A549 (cell line): ENCODE data around the gene TSPAN8. TPM values are rescaled to one million over a fixed set of nuclear protein-coding genes. Genes with fewer than 3 reads are reported as not detected.
"Not testable (repeated sequence)": the region's sequence is repeated elsewhere in the genome, so short reads cannot be mapped to it uniquely, and the experiment has no call there.

ENCODE experiments used
- ATAC-seq, 2 experiments: fragments of 200-7000 bp in 1 of 2; fragments of >200 bp in 1 of 2; cut with Nextera tagmentation in 1 of 2; cut with Tn5 transposase in 1 of 2; 3 replicates each; pipeline versions ENCODE4 v1.8.0 to v1.9.1; 2018 to 2020; ENCODE audit warnings: mild to moderate bottlenecking in 1 of 2, moderate library complexity in 1 of 2
- CTCF ChIA-PET: fragments of 300-600 bp; sonication (Branson Sonifier 250); formaldehyde crosslinking; extraction: SDS; loops from one replicate; lab custom pipeline; 2021; ENCODE audit warnings: antibody characterized with exemption, inconsistent platforms; lab: Yijun Ruan, JAX
- POLR2A ChIA-PET: fragments of 350-600 bp; formaldehyde crosslinking; extraction: SDS; loops from one replicate; lab custom pipeline; 2021; ENCODE audit warnings: antibody characterized with exemption, inconsistent platforms; lab: Yijun Ruan, JAX
- DNase-seq, 2 experiments: peaks; one replicate each; pipeline versions ENCODE4 v3.0.0 to v3.0.0-alpha.2; 2011 to 2016; ENCODE audit warnings: low read depth in 1 of 2, low spot score in 1 of 2
- FAIRE-seq: peaks from 2 replicates; lab custom pipeline; 2011; peaks lifted over from hg19 to GRCh38; lab: Jason Lieb, UNC
- H3K27ac ChIP-seq, 2 experiments: fragments of >200 bp; sonication (Bioruptor Twin); formaldehyde crosslinking; 3 replicates each; pipeline ENCODE4 v1.5.1; 2016 to 2017
- H3K4me1 ChIP-seq: fragments of >200 bp; sonication (Bioruptor Twin); formaldehyde crosslinking; 3 replicates; pipeline ENCODE4 v1.6.1; 2016
- H3K4me2 ChIP-seq: fragments of >200 bp; sonication (Bioruptor Twin); formaldehyde crosslinking; 3 replicates; pipeline ENCODE4 v1.6.1; 2016
- H3K4me3 ChIP-seq: fragments of >200 bp; sonication (Bioruptor Twin); formaldehyde crosslinking; 3 replicates; pipeline ENCODE4 v1.5.1; 2016
- H3K9me3 ChIP-seq: fragments of >200 bp; sonication (Bioruptor Twin); formaldehyde crosslinking; 3 replicates; pipeline ENCODE4 v1.6.1; 2016
- BCL3 ChIP-seq: fragments of >200 bp; sonication (Bioruptor Twin); formaldehyde crosslinking; IDR thresholded peaks from 3 replicates; pipeline ENCODE4 v1.6.1; 2016
- BHLHE40 ChIP-seq: IDR thresholded peaks from 2 replicates; pipeline ENCODE4 v1.6.1; 2012; ENCODE audit warnings: low read depth, low read length, inconsistent platforms
- CBX2 ChIP-seq: fragments of 200-600 bp; sonication (generic); IDR thresholded peaks from 2 replicates; pipeline ENCODE4 v1.6.1; 2016; ENCODE audit warnings: low read depth, mild to moderate bottlenecking, borderline replicate concordance
- CEBPB ChIP-seq, 2 experiments: fragments of >200 bp in 1 of 2; sonication (Bioruptor Twin) in 1 of 2; formaldehyde crosslinking in 1 of 2; IDR thresholded peaks; 2 replicates each; pipeline ENCODE4 v1.6.1; 2012 to 2016
- E2F6 ChIP-seq: IDR thresholded peaks from 2 replicates; pipeline ENCODE4 v1.6.1; 2012; ENCODE audit warnings: low read depth, borderline replicate concordance
- FOXS1 ChIP-seq: fragments of 250-450 bp; sonication (Bioruptor Pico); IDR thresholded peaks from 2 replicates; pipeline ENCODE4 v1.5.0; 2020; ENCODE audit warnings: mild to moderate bottlenecking, moderate library complexity
- HOXA7 ChIP-seq: fragments of 250-450 bp; sonication (Bioruptor Pico); IDR thresholded peaks from 2 replicates; pipeline ENCODE4 v1.5.0; 2020; ENCODE audit warnings: mild to moderate bottlenecking, moderate library complexity
- HOXB13 ChIP-seq: fragments of 250-450 bp; sonication (Bioruptor Pico); IDR thresholded peaks from 2 replicates; pipeline ENCODE4 v1.5.0; 2020; ENCODE audit warnings: low read depth, mild to moderate bottlenecking, moderate library complexity
- KDM5A ChIP-seq: fragments of 200-600 bp; sonication (generic); IDR thresholded peaks from 2 replicates; pipeline ENCODE4 v1.6.1; 2016; ENCODE audit warnings: antibody characterized with exemption, mild to moderate bottlenecking
- MAFK ChIP-seq: fragments of 450-650 bp; IDR thresholded peaks from 2 replicates; pipeline ENCODE4 v1.6.1; 2014; ENCODE audit not compliant: partially characterized antibody
- NFE2L2 ChIP-seq: fragments of 150-350 bp; conservative IDR thresholded peaks from 2 replicates; pipeline ENCODE4 v1.6.1; 2014; ENCODE audit warnings: low read length
- NR3C1 ChIP-seq: fragments of >200 bp; sonication (Bioruptor Twin); formaldehyde crosslinking; IDR thresholded peaks from 3 replicates; pipeline ENCODE4 v1.6.1; 2017
- PHF8 ChIP-seq: fragments of 200-600 bp; sonication (generic); IDR thresholded peaks from 2 replicates; pipeline ENCODE4 v1.6.1; 2016; ENCODE audit warnings: low read depth, mild to moderate bottlenecking, antibody characterized with exemption, moderate library complexity, borderline replicate concordance
- POLR2A ChIP-seq: IDR thresholded peaks from 2 replicates; pipeline ENCODE4 v1.6.1; 2012; ENCODE audit warnings: mild to moderate bottlenecking, low read length
- TFCP2L1 ChIP-seq: fragments of 250-450 bp; sonication (Bioruptor Pico); IDR thresholded peaks from 2 replicates; pipeline ENCODE4 v1.5.0; 2021; ENCODE audit warnings: mild to moderate bottlenecking
- ZC3H11A ChIP-seq: fragments of 450-650 bp; IDR thresholded peaks from 2 replicates; pipeline ENCODE4 v1.6.1; 2014; ENCODE audit warnings: antibody characterized with exemption, mild to moderate bottlenecking
- WGBS: methylation state at CpG from one replicate; pipeline ENCODE4 v1.1.6; 2017; ENCODE audit errors: missing lambda C conversion rate; 5-methylcytosine and 5-hydroxymethylcytosine counted together
- polyA plus RNA-seq, 4 experiments: library from polyadenylated mRNA; depleted of rRNA in 3 of 4; stranded (reverse); fragments of >200 nt; fragmentation: RNase III in 1 of 4; extraction: RNeasy Plus Mini Kit Qiagen cat#74134 plus additional on column Dnase treatment in 1 of 4; gene quantifications; 2 replicates in 3 of 4; 3 replicates in 1 of 4; pipeline ENCODE4 v1.2.3, GENCODE V29; 2011 to 2017
- TF ChIP-seq, protein P1 (sequence below): IDR thresholded peaks from 2 replicates; pipeline ENCODE4 v1.6.1; 2012
- TF ChIP-seq, protein P2 (sequence below): fragments of 450-650 bp; IDR thresholded peaks from 2 replicates; pipeline ENCODE4 v1.6.1; 2014; ENCODE audit warnings: antibody characterized with exemption
- TF ChIP-seq, protein P3 (sequence below): fragments of 200-600 bp; sonication (generic); IDR thresholded peaks from 2 replicates; pipeline ENCODE4 v1.6.1; 2016; ENCODE audit warnings: antibody characterized with exemption, mild to moderate bottlenecking, moderate library complexity

TSPAN8 gene
- polyA plus RNA-seq, 2 of the 4 experiments (the other 2 are of a cell fraction): 0.16 TPM; not detected in 1

- Histone ChIP-seq H3K4me1 (no peaks in the 10 kb centered on the region), H3K9me3 (no peaks in the 10 kb centered on the region), H3K4me3 (no peak overlapping the region), H3K4me2 (no peak overlapping the region), H3K27ac (no peak overlapping the region)
- TF ChIP-seq, protein P1, sequence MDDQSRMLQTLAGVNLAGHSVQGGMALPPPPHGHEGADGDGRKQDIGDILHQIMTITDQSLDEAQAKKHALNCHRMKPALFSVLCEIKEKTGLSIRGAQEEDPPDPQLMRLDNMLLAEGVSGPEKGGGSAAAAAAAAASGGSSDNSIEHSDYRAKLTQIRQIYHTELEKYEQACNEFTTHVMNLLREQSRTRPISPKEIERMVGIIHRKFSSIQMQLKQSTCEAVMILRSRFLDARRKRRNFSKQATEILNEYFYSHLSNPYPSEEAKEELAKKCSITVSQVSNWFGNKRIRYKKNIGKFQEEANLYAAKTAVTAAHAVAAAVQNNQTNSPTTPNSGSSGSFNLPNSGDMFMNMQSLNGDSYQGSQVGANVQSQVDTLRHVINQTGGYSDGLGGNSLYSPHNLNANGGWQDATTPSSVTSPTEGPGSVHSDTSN: no peak
- TF ChIP-seq NR3C1 (no peak), CEBPB (IDR thresholded peaks at IDR 0.05) (no peak), BHLHE40 (no peak), PHF8 (no peak), TFCP2L1 (CRISPR knock-in tag) (no peak), MAFK (no peak)
- TF ChIP-seq, protein P2, sequence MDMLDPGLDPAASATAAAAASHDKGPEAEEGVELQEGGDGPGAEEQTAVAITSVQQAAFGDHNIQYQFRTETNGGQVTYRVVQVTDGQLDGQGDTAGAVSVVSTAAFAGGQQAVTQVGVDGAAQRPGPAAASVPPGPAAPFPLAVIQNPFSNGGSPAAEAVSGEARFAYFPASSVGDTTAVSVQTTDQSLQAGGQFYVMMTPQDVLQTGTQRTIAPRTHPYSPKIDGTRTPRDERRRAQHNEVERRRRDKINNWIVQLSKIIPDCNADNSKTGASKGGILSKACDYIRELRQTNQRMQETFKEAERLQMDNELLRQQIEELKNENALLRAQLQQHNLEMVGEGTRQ: no peak
- ATAC-seq (no peak), FAIRE-seq (no peak), DNase-seq (no peak)
- 30% methylated on average over 5 of the region's 5 CpGs for WGBS
- ChIA-PET CTCF (no interaction called here), POLR2A (no interaction called here)
Observed at GRCh38 chr12:71152851-71153250, 4.9 kb downstream of the TSPAN8 start.

GRCh38 chr12:71150041-71150440 lies 7.8 kb downstream of the TSPAN8 start:
- H3K4me3 ChIP-seq, FAIRE-seq, H3K4me1 ChIP-seq, H3K4me2 ChIP-seq, ATAC-seq, H3K27ac ChIP-seq, POLR2A ChIA-PET, H3K9me3 ChIP-seq, DNase-seq: not testable (repeated sequence)
- CTCF ChIA-PET: interaction anchor here (1.1 kb wide), 1 partner anchor 8 kb away, joined by 3 read pairs; no protein-coding TSS in a partner anchor
- 24% methylated on average over 5 of the region's 5 CpGs for WGBS

DNA sequence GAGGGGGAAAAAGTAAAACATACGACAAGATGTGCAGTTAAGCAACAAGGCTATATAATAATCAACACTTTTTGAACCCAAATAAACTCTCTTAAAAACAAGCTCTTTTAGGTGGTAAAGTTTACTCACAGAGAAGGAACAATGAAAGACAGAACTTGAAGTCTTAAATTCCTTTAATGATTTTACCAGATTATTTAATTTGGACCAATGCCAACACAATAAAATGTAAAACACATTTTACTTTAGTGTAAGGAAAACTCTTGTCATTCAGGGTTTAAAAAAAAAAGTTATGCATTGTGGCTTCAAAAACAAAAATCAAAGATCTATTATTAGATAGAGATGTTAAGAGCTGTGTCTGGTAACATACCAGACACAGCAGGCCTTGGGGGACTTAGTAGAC lies 13.1 kb downstream of the TSPAN8 start:
- Histone ChIP-seq H3K4me3 (no peak overlapping the region), H3K4me1 (no peaks in the 10 kb centered on the region), H3K27ac (no peak overlapping the region), H3K9me3 (no peaks in the 10 kb centered on the region), H3K4me2 (no peak overlapping the region)
- TF ChIP-seq NFE2L2 (no peak), HOXA7 (no peak), ZC3H11A (no peak), BCL3 (no peak), FOXS1 (no peak), KDM5A (no peak), CBX2 (no peak), HOXB13 (no peak), E2F6 (no peak), POLR2A (no peak)
- TF ChIP-seq, protein P1: no peak
- TF ChIP-seq, protein P3, sequence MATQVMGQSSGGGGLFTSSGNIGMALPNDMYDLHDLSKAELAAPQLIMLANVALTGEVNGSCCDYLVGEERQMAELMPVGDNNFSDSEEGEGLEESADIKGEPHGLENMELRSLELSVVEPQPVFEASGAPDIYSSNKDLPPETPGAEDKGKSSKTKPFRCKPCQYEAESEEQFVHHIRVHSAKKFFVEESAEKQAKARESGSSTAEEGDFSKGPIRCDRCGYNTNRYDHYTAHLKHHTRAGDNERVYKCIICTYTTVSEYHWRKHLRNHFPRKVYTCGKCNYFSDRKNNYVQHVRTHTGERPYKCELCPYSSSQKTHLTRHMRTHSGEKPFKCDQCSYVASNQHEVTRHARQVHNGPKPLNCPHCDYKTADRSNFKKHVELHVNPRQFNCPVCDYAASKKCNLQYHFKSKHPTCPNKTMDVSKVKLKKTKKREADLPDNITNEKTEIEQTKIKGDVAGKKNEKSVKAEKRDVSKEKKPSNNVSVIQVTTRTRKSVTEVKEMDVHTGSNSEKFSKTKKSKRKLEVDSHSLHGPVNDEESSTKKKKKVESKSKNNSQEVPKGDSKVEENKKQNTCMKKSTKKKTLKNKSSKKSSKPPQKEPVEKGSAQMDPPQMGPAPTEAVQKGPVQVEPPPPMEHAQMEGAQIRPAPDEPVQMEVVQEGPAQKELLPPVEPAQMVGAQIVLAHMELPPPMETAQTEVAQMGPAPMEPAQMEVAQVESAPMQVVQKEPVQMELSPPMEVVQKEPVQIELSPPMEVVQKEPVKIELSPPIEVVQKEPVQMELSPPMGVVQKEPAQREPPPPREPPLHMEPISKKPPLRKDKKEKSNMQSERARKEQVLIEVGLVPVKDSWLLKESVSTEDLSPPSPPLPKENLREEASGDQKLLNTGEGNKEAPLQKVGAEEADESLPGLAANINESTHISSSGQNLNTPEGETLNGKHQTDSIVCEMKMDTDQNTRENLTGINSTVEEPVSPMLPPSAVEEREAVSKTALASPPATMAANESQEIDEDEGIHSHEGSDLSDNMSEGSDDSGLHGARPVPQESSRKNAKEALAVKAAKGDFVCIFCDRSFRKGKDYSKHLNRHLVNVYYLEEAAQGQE: no peak
- ChIA-PET CTCF (no interaction called here), POLR2A (no interaction called here)
- WGBS: 63% methylated on average over 1 of the region's 1 CpG
- no peak for ATAC-seq
- DNase-seq: no peak
- FAIRE-seq: no peak
